D721Med (cell line): ENCODE results near the gene STRADB.

ENCODE experiments used
- DNase-seq: peaks from one replicate; pipeline ENCODE4 v3.0.0; 2011; ENCODE audit warnings: low spot score; ENCODE audit not compliant: insufficient read length
- FAIRE-seq: peaks from 2 replicates; lab custom pipeline; 2011; peaks lifted over from hg19 to GRCh38; lab: Jason Lieb, UNC
- TF ChIP-seq, protein P1 (sequence below): IDR thresholded peaks from 2 replicates; pipeline ENCODE4 v1.5.1; 2012; ENCODE audit warnings: mild to moderate bottlenecking, control low read depth; ENCODE audit not compliant: insufficient read depth; ENCODE audit errors: missing control alignments

Gene STRADB

DNA sequence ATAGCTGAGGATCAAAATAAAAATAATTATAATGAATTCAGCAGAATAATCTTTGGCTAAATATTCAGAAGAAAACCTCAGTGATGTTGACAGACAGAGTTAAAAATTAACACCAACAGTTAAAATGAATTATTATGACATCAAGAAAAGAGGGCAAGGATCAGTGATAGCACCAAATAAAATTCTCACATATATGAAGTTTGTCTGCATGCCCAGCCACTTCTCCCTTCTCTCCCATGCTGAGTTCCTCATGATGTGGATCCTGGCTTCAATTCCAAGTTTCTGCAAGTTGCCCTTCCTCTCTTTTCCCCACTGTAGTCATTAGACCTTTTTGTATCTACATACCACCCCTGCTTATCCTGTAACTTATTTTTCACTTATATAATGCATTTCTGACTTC, 6.8 kb downstream of the STRADB start:
- TF ChIP-seq, protein P1, sequence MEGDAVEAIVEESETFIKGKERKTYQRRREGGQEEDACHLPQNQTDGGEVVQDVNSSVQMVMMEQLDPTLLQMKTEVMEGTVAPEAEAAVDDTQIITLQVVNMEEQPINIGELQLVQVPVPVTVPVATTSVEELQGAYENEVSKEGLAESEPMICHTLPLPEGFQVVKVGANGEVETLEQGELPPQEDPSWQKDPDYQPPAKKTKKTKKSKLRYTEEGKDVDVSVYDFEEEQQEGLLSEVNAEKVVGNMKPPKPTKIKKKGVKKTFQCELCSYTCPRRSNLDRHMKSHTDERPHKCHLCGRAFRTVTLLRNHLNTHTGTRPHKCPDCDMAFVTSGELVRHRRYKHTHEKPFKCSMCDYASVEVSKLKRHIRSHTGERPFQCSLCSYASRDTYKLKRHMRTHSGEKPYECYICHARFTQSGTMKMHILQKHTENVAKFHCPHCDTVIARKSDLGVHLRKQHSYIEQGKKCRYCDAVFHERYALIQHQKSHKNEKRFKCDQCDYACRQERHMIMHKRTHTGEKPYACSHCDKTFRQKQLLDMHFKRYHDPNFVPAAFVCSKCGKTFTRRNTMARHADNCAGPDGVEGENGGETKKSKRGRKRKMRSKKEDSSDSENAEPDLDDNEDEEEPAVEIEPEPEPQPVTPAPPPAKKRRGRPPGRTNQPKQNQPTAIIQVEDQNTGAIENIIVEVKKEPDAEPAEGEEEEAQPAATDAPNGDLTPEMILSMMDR = no peak
- DNase-seq (no peak), FAIRE-seq (no peak)

DNA sequence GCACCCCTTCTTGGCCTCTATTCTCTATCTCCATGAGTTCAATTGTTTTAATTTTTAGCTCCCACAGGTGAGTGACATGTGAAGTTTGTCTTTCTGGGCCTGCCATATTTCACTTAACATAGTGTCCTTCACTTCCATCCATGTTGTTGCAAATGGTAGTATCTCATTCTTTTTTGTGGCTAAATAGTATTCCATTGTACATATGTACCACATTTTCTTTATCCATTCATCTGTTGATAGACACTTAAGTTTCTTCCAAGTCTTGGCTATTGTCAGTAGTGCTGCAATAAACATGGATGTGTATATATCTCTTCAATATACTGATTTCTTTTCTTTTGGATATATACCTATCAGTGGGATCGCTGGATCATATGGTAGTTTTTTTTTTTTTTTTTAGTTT, 9.0 kb downstream of the STRADB start:
- no peak for FAIRE-seq
- TF ChIP-seq, protein P1 = no peak
- DNase-seq = no peak

DNA sequence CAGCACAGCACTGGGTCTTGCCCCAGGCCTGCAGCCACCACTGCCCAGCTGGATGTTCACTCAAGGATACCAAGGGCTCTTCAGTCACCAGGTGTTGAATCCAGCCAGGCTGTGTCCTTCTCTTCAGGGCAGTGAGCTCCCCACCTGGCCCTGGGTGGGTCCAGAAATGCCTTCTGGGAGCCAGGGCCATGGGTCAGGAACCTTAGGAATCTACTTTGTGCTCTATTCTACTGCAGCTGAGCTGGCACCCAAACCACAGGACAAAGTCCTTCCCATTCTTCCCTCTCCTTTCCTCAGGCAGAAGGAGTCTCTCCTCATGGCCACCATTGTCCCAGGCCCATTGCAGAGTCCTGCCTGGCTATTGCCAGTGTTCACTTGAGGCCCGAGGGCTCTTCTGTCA, 13.0 kb downstream of the STRADB start:
- FAIRE-seq = no peak
- DNase-seq = no peak
- TF ChIP-seq, protein P1 = no peak

DNA sequence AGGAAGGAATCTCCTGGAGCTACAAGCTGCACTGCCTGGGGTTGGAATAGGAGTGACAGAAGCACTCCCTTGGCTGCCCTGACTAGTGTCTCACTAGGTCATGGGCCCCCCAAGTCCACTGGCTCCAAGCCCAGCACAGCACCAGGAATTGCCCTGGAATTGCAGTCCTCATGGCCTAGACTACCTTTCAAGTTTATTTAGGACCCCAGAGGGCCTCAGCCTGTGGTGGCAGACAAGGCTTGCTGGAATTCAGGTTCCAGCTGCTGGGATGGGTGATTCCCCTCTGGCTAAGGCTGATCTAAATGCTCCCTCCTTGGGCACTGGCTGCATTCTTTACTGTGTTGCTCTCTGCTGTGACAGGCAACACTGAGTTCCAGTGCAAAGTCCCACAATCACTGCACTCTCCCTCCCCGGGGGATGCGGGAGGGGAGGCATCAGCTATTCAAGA, 14.0 kb downstream of the STRADB start:
- TF ChIP-seq, protein P1 = no peak
- DNase-seq = no peak
- no peak for FAIRE-seq

DNA sequence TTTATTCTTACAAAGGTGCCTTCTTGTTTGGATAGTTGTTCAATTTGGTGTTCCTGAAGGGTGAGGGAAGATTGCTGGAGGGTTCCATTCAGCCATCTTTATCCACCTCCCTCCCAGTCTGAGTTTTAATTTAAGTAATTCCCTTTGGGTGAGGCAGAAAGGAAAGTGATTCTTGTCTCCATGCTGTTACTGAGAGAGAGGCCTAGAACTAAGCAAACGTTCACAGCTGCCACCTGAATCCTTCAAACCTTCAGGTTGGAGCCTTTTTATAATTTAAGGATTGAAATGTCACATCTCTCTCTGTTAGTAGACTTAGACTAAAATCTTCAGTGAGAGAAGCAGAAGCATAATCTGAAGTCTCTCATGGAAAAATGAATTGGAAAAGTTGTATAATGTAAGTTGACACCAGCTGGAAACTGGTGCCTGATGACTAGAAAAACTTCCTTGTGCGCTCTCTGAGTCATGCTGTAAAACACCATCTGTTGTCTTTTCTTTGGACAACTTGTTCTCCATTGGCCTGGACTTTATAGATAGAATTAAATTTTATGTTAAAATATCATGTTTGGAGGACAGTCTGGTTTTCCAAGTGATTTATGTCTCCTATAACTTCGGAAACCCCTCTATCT, 14.6 kb downstream of the STRADB start:
- DNase-seq (no peak), FAIRE-seq (no peak)
- TF ChIP-seq, protein P1 = no peak

DNA sequence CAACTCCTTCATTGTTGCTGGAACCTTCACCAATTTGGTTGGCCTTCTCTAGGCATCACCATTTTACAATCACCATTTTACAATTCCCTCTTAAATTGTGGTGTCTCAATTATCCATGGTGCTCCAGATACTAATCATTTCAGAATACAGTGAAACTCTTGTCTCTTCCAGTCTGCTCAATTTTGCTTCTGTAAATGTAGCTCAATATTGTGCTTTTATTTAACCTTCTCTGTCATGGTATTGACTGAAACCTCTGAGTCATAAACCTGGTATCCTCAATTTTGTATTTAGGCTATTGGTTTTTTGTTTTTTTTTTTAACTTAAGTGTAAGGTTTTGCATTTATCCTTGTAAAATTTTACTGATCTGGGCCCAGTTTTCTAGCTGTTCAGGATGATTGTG, 16.1 kb downstream of the STRADB start:
- TF ChIP-seq, protein P1 = no peak
- DNase-seq (no peak), FAIRE-seq (no peak)
